Chondrocyte (in vitro differentiated cells): ENCODE data around the gene CYB561. TPM values are rescaled to one million over a fixed set of nuclear protein-coding genes. Genes with fewer than 3 reads are reported as not detected.

Experiments
- DNase-seq: peaks from one replicate; pipeline ENCODE4 v3.0.0; 2021; ENCODE audit warnings: mixed read lengths, low spot score
- H3K27ac Mint-ChIP-seq: one replicate; pipeline ENCODE4 v1.8.0; 2021; ENCODE audit warnings: mild to moderate bottlenecking, moderate library complexity, mixed read lengths; ENCODE audit not compliant: unreplicated experiment
- H3K27me3 Mint-ChIP-seq: 2 replicates; pipeline ENCODE4 v1.8.0; 2021; ENCODE audit warnings: low read depth, mixed read lengths
- H3K36me3 Mint-ChIP-seq: 2 replicates; pipeline ENCODE4 v1.8.0; 2021; ENCODE audit warnings: low read depth, mixed read lengths
- H3K4me1 Mint-ChIP-seq: 2 replicates; pipeline ENCODE4 v1.8.0; 2021; ENCODE audit warnings: low read depth, mild to moderate bottlenecking, mixed read lengths
- H3K4me3 Mint-ChIP-seq: one replicate; pipeline ENCODE4 v1.8.0; 2021; ENCODE audit warnings: mild to moderate bottlenecking, moderate library complexity, mixed read lengths; ENCODE audit not compliant: unreplicated experiment
- H3K9me3 Mint-ChIP-seq: 2 replicates; pipeline ENCODE4 v1.8.0; 2021; ENCODE audit warnings: low read depth, mixed read lengths
- CTCF ChIP-seq: fragments of 200-600 bp; sonication (generic); IDR thresholded peaks from 2 replicates; pipeline ENCODE4 v1.5.0; 2021; ENCODE audit warnings: antibody characterized with exemption, mild to moderate bottlenecking, moderate library complexity
- total RNA-seq: library from RNA; stranded (reverse); gene quantifications from 3 replicates; pipeline ENCODE4 v1.2.1, GENCODE V29; 2021

Gene CYB561
- total RNA-seq, 1 donor from 2014 or later = 10.1 TPM

- Mint-ChIP-seq H3K27me3 (peaks cover 4% of the 10 kb centered on the region), H3K4me1 (peaks cover 7% of the 10 kb centered on the region), H3K27ac (no peak overlapping the region), H3K4me3 (peak overlapping the region; percentile 22), H3K36me3 (no peaks in the 10 kb centered on the region), H3K9me3 (no peaks in the 10 kb centered on the region)
- no peak for DNase-seq
- TF ChIP-seq CTCF = no peak
Observed at GRCh38 chr17:63447471-63448009, 1.4 kb upstream of the CYB561 start.

- DNase-seq = no peak
- peaks cover 2% of the 10 kb centered on the region for H3K27me3 Mint-ChIP-seq
- H3K36me3 Mint-ChIP-seq = no peaks in the 10 kb centered on the region
- H3K9me3 Mint-ChIP-seq = no peaks in the 10 kb centered on the region
- TF ChIP-seq CTCF = no peak
- peak overlapping the region; percentile 31 for H3K4me3 Mint-ChIP-seq
- no peak overlapping the region for H3K27ac Mint-ChIP-seq
- H3K4me1 Mint-ChIP-seq = peaks cover 7% of the 10 kb centered on the region
Observed at GRCh38 chr17:63446753-63447470, 806 bp upstream of the CYB561 start.

- DNase-seq = no peak
- no peak for TF ChIP-seq CTCF
- Mint-ChIP-seq H3K9me3 (no peaks in the 10 kb centered on the region), H3K27ac (peak overlapping the region; percentile 22), H3K27me3 (no peaks in the 10 kb centered on the region), H3K4me1 (peaks cover 7% of the 10 kb centered on the region), H3K4me3 (peak overlapping the region; percentile 60), H3K36me3 (no peaks in the 10 kb centered on the region)
Observed at GRCh38 chr17:63445571-63445953, 544 bp downstream of the CYB561 start.

- Mint-ChIP-seq H3K4me3 (peak overlapping the region; percentile 60), H3K36me3 (no peaks in the 10 kb centered on the region), H3K4me1 (peaks cover 9% of the 10 kb centered on the region), H3K27me3 (no peaks in the 10 kb centered on the region), H3K27ac (peak overlapping the region; percentile 22), H3K9me3 (no peaks in the 10 kb centered on the region)
- no peak for DNase-seq
- TF ChIP-seq CTCF = no peak
Observed at GRCh38 chr17:63445065-63445464, 1.0 kb downstream of the CYB561 start.

- DNase-seq = no peak
- Mint-ChIP-seq H3K4me3 (no peak overlapping the region), H3K27ac (no peak overlapping the region), H3K36me3 (no peaks in the 10 kb centered on the region), H3K27me3 (no peaks in the 10 kb centered on the region), H3K9me3 (no peaks in the 10 kb centered on the region), H3K4me1 (peaks cover 14% of the 10 kb centered on the region)
- no peak for TF ChIP-seq CTCF
Observed at GRCh38 chr17:63444457-63444856, 1.6 kb downstream of the CYB561 start.
